GM06990 (cell line): ENCODE data around the gene KSR2.

Experiments
- DNase-seq: peaks from one replicate; pipeline ENCODE4 v3.0.0-alpha.2; 2011; ENCODE audit not compliant: insufficient read length; ENCODE audit errors: extremely low read depth
- H3K27me3 ChIP-seq: replicated peaks from 2 replicates; pipeline ENCODE4 v1.6.0; 2011; ENCODE audit warnings: low read length; ENCODE audit not compliant: control insufficient read depth, insufficient read depth
- H3K36me3 ChIP-seq: 2 replicates; pipeline ENCODE4 v1.5.1; 2011; ENCODE audit warnings: low read length; ENCODE audit not compliant: control insufficient read depth, insufficient read depth
- H3K4me3 ChIP-seq: replicated peaks from 2 replicates; pipeline ENCODE4 v1.5.1; 2011; ENCODE audit warnings: low read depth, mild to moderate bottlenecking, control low read depth, low read length
- CTCF ChIP-seq: IDR thresholded peaks from 2 replicates; pipeline ENCODE4 v1.5.1; 2011; ENCODE audit warnings: low read length, control low read depth, mild to moderate bottlenecking, inconsistent platforms; ENCODE audit not compliant: insufficient read depth, poor library complexity, severe bottlenecking

Gene KSR2

DNA sequence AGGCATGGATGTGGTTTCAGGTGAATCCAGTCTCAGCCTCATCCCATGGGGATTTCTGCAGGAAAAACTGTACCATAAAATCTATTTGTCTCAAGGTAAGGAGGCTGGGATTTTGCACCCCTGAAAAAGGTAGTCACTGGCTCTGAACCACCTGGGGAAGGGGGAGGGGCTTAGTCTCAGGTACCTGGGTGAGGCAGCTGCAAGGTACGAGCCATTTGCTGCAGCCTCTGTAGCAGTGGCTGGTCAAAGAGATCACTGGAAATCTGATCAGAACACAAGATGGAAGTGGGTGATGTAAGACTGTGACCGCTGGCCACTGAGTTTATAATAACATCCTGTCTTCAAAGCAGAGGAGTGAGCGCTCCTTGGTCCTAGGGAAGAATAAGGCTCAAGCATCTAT, 397.5 kb downstream of the KSR2 start:
- H3K4me3 ChIP-seq = no peak overlapping the region
- H3K36me3 ChIP-seq = no peaks in the 10 kb centered on the region
- no peak for DNase-seq
- no peaks in the 10 kb centered on the region; the same call in 1 of the 2 replicates for H3K27me3 ChIP-seq
- TF ChIP-seq CTCF = no peak

- TF ChIP-seq CTCF = no peak
- DNase-seq = no peak
- no peaks in the 10 kb centered on the region for H3K27me3 ChIP-seq
These were observed 398.2 kb downstream of the KSR2 start for GRCh38 chr12:117570608-117571007.

GRCh38 chr12:117567644-117568216, 401.1 kb downstream of the KSR2 start:
- DNase-seq = peak; percentile 15
- H3K27me3 ChIP-seq = no peaks in the 10 kb centered on the region
- no peak for TF ChIP-seq CTCF
- H3K4me3 ChIP-seq = no peak overlapping the region
- H3K36me3 ChIP-seq = no peaks in the 10 kb centered on the region

More at GRCh38 chr12:117570608-117571007, 398.2 kb downstream of the KSR2 start:
- Histone ChIP-seq H3K4me3 (no peak overlapping the region), H3K36me3 (no peaks in the 10 kb centered on the region)

GRCh38 chr12:117564881-117565280, 403.9 kb downstream of the KSR2 start:
- DNase-seq = no peak
- H3K36me3 ChIP-seq = no peaks in the 10 kb centered on the region
- H3K4me3 ChIP-seq = no peak overlapping the region

GRCh38 chr12:117563706-117564105, 405.1 kb downstream of the KSR2 start:
- no peak for DNase-seq
- Histone ChIP-seq H3K27me3 (no peaks in the 10 kb centered on the region; the same call in 1 of the 2 replicates), H3K36me3 (no peaks in the 10 kb centered on the region), H3K4me3 (no peak overlapping the region)
- TF ChIP-seq CTCF = no peak

More at GRCh38 chr12:117564881-117565280, 403.9 kb downstream of the KSR2 start:
- no peaks in the 10 kb centered on the region; the same call in 1 of the 2 replicates for H3K27me3 ChIP-seq
- TF ChIP-seq CTCF = no peak

DNA sequence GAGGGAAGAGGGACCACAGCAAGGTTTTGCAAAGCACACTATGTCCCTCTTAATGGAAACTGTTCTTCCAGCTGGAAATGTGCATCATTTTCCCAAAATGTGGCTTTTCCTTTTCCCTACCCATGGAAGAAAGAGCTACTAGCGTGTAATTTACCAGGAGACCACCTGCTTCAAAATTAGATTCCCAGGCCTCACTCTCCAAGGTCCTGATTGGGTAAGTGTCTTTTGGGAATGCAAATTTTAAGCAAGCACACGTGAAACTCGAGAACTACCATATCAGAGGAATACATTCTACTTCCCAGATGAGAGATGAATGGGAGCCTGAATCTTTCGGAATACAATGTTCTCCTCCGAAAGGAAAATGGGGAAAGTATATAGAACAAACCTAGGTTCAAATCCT, 405.8 kb downstream of the KSR2 start:
- Histone ChIP-seq H3K27me3 (no peaks in the 10 kb centered on the region; the same call in 1 of the 2 replicates), H3K4me3 (no peak overlapping the region), H3K36me3 (no peaks in the 10 kb centered on the region)
- TF ChIP-seq CTCF = no peak
- DNase-seq = no peak
